Sigmoid colon (tissue), 7 donors: Measurements from ENCODE around the gene AUTS2. TPM values are rescaled to one million over a fixed set of nuclear protein-coding genes. Genes with fewer than 3 reads are reported as not detected.

ENCODE experiments used
- DNase-seq: peaks from one replicate; pipeline ENCODE4 v3.0.0-alpha.2; 2019
- H3K27ac ChIP-seq, 4 donors: fragments of 200-600 bp; sonication (generic); one replicate each; pipeline ENCODE4 v1.5.1; 2016 to 2019; ENCODE audit warnings: mild to moderate bottlenecking in 1 of 4
- H3K27me3 ChIP-seq, 3 donors: fragments of 200-600 bp; sonication (generic); one replicate each; pipeline ENCODE4 v1.5.1; 2019; ENCODE audit warnings: mild to moderate bottlenecking in 1 of 3
- H3K36me3 ChIP-seq, 4 donors: fragments of 200-600 bp; sonication (generic); one replicate each; pipeline ENCODE4 v1.5.1; 2016 to 2019
- H3K4me1 ChIP-seq, 4 donors: fragments of 200-600 bp; sonication (generic); one replicate each; pipeline ENCODE4 v1.5.1; 2017 to 2019
- H3K4me3 ChIP-seq, 4 donors: fragments of 200-600 bp; sonication (generic); one replicate each; pipeline ENCODE4 v1.5.1; 2017 to 2019; ENCODE audit warnings: mild to moderate bottlenecking in 2 of 4, moderate library complexity in 1 of 4
- H3K9me3 ChIP-seq, 4 donors: fragments of 200-600 bp in 3 of 4; sonication (generic) in 3 of 4; one replicate each; pipeline versions ENCODE4 v1.5.1 to v1.6.1; 2013 to 2019
- EP300 ChIP-seq, 4 donors: sonication (generic); formaldehyde crosslinking; IDR thresholded peaks; one replicate each; pipeline ENCODE4 v1.6.1; 2017; ENCODE audit warnings: antibody characterized with exemption in 4 of 4
- POLR2A ChIP-seq, 2 donors: fragments of 450-650 bp; IDR thresholded peaks; one replicate each; pipeline ENCODE4 v1.6.1; 2016; ENCODE audit warnings: antibody characterized with exemption in 2 of 2, mild to moderate bottlenecking in 2 of 2, moderate library complexity in 2 of 2
- POLR2AphosphoS5 ChIP-seq, 4 donors: sonication (generic); formaldehyde crosslinking; IDR thresholded peaks; one replicate each; pipeline ENCODE4 v1.6.1; 2017; ENCODE audit warnings: antibody characterized with exemption in 4 of 4
- WGBS, 2 donors: extraction: QIAGEN DNeasy Blood & Tissue Kit; methylation state at CpG; one replicate each; pipeline ENCODE4 v1.1.7; 2013; 5-methylcytosine and 5-hydroxymethylcytosine counted together
- intact Hi-C: fragments of 100-400 bp; cut with DNase I; formaldehyde crosslinking; loops from one replicate; pipeline ENCODE4 v1.15.1; 2023
- polyA plus RNA-seq, 3 donors: library from polyadenylated mRNA; stranded (reverse); fragments of 200-250 nt; gene quantifications; one replicate each; pipeline ENCODE4 v1.2.3, GENCODE V29; 2013
- total RNA-seq, 4 donors: library from RNA; depleted of rRNA; stranded (reverse); fragments of >200 nt; gene quantifications; one replicate each; pipeline ENCODE4 v1.1.0, GENCODE V29; 2016
- TF ChIP-seq, protein P1 (sequence below), 4 experiments: fragments of 450-650 bp in 3 of 4; fragments of 200-600 bp in 1 of 4; IDR thresholded peaks; one replicate each; pipeline ENCODE4 v1.5.1; 2016 to 2019; ENCODE audit warnings: antibody characterized with exemption in 4 of 4, mild to moderate bottlenecking in 3 of 4, moderate library complexity in 2 of 4
- donor health status: healthy with polysubstance abuse.
- donor health status: Bipolar disorder and iron deficiency.
- donor health status: healthy.

AUTS2 gene
- total and polyA plus RNA-seq, 7 donors: 3.6 to 55.7 (median 25.5) TPM

DNA sequence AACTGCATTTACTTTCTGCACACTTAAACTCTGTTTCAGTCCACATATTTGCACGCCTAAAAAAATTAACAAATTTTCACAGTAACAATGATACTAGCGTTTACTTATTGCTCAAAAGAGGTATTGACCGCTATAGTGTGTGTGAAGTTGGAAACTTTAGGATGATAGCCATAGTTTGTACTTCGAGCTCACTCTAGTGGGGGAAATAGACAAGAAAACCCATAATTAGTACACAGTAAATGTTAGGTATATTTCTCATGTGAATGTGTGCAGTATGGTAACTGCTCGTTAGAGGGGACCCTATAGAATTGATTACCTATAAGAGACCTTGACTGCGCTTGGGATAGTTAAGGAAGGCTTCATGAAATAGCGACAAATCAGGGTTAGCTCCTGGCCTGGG lies 238.4 kb downstream of the AUTS2 start:
- Histone ChIP-seq H3K4me3 (no peak overlapping the region), H3K9me3 (no peaks in the 10 kb centered on the region), H3K27me3 (no peaks in the 10 kb centered on the region), H3K4me1 (peaks cover 0 to 16% (median 7%) of the 10 kb centered on the region in 4 donors), H3K36me3 (no peaks in the 10 kb centered on the region), H3K27ac (no peak overlapping the region)
- DNase-seq: no peak
- intact Hi-C loops: no loop called here
- 84 to 90% methylated on average over 7 of the region's 7 CpGs for WGBS, 2 donors
- TF ChIP-seq POLR2A (IDR thresholded peaks at IDR 0.05): no peak
- TF ChIP-seq, protein P1, sequence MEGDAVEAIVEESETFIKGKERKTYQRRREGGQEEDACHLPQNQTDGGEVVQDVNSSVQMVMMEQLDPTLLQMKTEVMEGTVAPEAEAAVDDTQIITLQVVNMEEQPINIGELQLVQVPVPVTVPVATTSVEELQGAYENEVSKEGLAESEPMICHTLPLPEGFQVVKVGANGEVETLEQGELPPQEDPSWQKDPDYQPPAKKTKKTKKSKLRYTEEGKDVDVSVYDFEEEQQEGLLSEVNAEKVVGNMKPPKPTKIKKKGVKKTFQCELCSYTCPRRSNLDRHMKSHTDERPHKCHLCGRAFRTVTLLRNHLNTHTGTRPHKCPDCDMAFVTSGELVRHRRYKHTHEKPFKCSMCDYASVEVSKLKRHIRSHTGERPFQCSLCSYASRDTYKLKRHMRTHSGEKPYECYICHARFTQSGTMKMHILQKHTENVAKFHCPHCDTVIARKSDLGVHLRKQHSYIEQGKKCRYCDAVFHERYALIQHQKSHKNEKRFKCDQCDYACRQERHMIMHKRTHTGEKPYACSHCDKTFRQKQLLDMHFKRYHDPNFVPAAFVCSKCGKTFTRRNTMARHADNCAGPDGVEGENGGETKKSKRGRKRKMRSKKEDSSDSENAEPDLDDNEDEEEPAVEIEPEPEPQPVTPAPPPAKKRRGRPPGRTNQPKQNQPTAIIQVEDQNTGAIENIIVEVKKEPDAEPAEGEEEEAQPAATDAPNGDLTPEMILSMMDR (IDR thresholded peaks at IDR 0.05): no peak
- TF ChIP-seq EP300 (IDR thresholded peaks at IDR 0.05): no peak
- no peak for TF ChIP-seq POLR2AphosphoS5 (IDR thresholded peaks at IDR 0.05)

DNA sequence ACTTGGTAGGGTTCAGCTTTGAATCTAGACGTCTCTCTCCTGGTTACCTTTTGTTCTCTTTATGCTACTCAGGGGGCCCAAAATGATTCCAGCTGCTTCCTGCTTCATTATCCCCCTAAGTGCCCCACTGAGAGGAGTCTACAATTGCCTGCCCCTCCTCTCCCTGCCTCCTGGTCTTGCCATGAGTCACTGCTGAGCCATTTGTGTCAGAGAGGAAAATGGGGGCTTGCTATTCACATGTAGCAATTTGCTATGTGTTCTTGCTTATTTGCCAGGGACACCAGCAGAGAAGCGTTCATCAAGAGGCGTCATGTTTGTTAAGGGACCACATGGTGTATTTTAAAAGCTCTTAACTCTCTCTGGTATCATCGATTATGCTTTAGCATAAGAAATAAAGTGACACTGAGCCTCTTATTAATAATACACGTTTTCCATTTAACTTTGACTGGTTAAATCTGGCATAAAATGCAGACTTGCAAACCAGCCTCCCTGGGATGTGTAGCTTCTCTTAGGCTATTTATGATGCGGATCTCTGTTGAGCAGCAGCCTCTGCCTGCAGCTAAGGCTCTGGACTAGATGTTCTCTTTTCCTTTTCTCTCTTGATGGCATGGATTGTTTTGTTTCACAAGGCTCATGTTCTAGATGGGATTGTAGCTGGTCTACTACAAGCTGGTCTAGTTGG lies 239.3 kb downstream of the AUTS2 start:
- WGBS, 2 donors: 69 to 79% methylated on average over 6 of the region's 6 CpGs
- Histone ChIP-seq H3K4me1 (peaks cover 0 to 16% (median 7%) of the 10 kb centered on the region in 4 donors), H3K9me3 (no peaks in the 10 kb centered on the region), H3K27ac (no peak overlapping the region), H3K4me3 (no peak overlapping the region), H3K27me3 (no peaks in the 10 kb centered on the region), H3K36me3 (no peaks in the 10 kb centered on the region)
- intact Hi-C loops: no loop called here
- TF ChIP-seq POLR2AphosphoS5 (IDR thresholded peaks at IDR 0.05) (no peak), EP300 (IDR thresholded peaks at IDR 0.05) (no peak), POLR2A (IDR thresholded peaks at IDR 0.05) (no peak)
- TF ChIP-seq, protein P1 (IDR thresholded peaks at IDR 0.05): no peak
- DNase-seq: no peak

DNA sequence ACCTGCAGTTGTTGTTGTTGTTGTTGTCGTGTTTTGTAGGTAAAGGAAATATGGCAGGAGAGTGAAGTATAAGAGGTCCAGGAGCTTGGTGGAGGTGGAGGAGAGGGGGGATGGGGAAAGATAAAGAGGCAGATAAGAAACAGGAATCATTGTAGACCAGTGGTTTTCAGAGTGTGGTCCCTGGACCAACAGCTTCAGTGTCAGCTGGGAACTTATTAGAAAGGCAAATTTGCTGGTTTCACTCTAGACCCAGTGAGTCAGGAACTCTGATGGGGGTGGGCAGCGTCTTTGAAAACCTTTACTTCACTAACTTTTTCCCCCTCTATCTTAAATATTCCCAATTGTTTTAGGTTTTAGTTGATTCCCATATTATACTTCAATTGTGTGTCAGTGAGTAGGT lies 241.5 kb downstream of the AUTS2 start:
- intact Hi-C loops: no loop called here
- 72 to 76% methylated on average over 2 of the region's 2 CpGs for WGBS, 2 donors
- Histone ChIP-seq H3K9me3 (no peaks in the 10 kb centered on the region), H3K27me3 (no peaks in the 10 kb centered on the region), H3K27ac (no peak overlapping the region), H3K4me1 (peaks cover 0 to 10% (median 6%) of the 10 kb centered on the region in 4 donors), H3K36me3 (no peaks in the 10 kb centered on the region), H3K4me3 (no peak overlapping the region)
- TF ChIP-seq EP300 (IDR thresholded peaks at IDR 0.05): no peak
- no peak for TF ChIP-seq POLR2AphosphoS5 (IDR thresholded peaks at IDR 0.05)
- TF ChIP-seq, protein P1 (IDR thresholded peaks at IDR 0.05): no peak
- TF ChIP-seq POLR2A (IDR thresholded peaks at IDR 0.05): no peak
- DNase-seq: no peak

DNA sequence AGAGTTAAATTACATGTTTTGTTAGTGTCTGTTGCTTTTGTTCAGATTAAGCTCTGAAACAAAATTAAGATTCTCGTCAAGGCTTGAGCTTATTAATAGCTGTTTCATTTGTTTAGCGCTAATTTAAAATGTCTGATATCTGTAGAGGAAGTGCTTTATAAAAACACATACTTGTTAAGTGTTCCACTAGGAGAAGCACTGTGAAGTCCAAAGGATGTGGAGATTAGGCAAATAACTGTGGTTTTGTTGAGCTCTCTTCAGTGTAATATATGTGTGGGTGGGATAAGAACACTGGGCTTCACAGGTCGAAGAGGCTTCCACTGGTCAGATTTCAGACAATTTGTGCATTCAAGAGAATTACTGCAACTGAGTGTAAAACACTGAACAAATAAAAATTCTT lies 242.0 kb downstream of the AUTS2 start:
- no peaks in the 10 kb centered on the region for H3K9me3 ChIP-seq
- H3K4me1 ChIP-seq: peaks cover 0 to 10% (median 6%) of the 10 kb centered on the region in 4 donors
- H3K27me3 ChIP-seq: no peaks in the 10 kb centered on the region
- DNase-seq: no peak
- H3K27ac ChIP-seq: no peak overlapping the region
- no peak overlapping the region for H3K4me3 ChIP-seq
- intact Hi-C loops: no loop called here
- no peaks in the 10 kb centered on the region for H3K36me3 ChIP-seq
- TF ChIP-seq POLR2A (IDR thresholded peaks at IDR 0.05) (no peak), POLR2AphosphoS5 (IDR thresholded peaks at IDR 0.05) (no peak), EP300 (IDR thresholded peaks at IDR 0.05) (no peak)
- TF ChIP-seq, protein P1 (IDR thresholded peaks at IDR 0.05): no peak
- WGBS, 2 donors: 67 to 74% methylated on average over 3 of the region's 3 CpGs

DNA sequence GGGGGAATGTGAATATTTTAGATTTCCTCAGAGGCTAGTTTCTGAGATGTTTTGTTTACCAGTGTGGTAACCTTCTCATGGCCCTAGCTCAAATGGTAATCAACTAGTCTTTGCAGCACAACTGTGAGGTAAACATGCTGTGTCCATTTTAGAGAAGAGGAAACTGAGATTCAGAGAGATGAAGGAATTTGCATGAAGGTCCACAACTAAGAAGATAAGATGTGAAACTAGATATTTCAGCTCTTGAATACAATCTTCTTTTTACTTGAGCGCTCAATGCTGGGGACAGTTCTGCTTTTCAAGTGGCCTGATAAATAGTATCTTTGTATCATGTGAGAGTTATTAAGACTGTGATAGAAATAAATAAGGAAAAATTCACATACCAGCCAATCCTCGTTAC lies 245.4 kb downstream of the AUTS2 start:
- Histone ChIP-seq H3K27me3 (no peaks in the 10 kb centered on the region), H3K36me3 (no peaks in the 10 kb centered on the region), H3K9me3 (no peaks in the 10 kb centered on the region), H3K4me1 (peaks cover 0 to 29% (median 18%) of the 10 kb centered on the region in 4 donors), H3K4me3 (no peak overlapping the region), H3K27ac (no peak overlapping the region)
- 78% methylated on average over 2 of the region's 2 CpGs for WGBS, 2 donors
- no peak for DNase-seq
- intact Hi-C loops: no loop called here
- no peak for TF ChIP-seq EP300 (IDR thresholded peaks at IDR 0.05)
- no peak for TF ChIP-seq POLR2AphosphoS5 (IDR thresholded peaks at IDR 0.05)
- TF ChIP-seq POLR2A (IDR thresholded peaks at IDR 0.05): no peak
- TF ChIP-seq, protein P1 (IDR thresholded peaks at IDR 0.05): no peak
